NCI-H1092 (cell line): ENCODE data around the gene P2RY11.

ENCODE experiments used
- DNase-seq: peaks from one replicate; lab custom pipeline; 2025; lab: John Stamatoyannopoulos, UW

Gene P2RY11

GRCh38 chr19:10141479-10141878 lies 30.0 kb downstream of the P2RY11 start:
- no peak for DNase-seq

GRCh38 chr19:10141973-10142372 lies 30.5 kb downstream of the P2RY11 start:
- no peak for DNase-seq

- no peak for DNase-seq
Observed at GRCh38 chr19:10142701-10143375, 31.3 kb downstream of the P2RY11 start.

GRCh38 chr19:10143681-10144080 lies 32.2 kb downstream of the P2RY11 start:
- DNase-seq, result no peak

GRCh38 chr19:10144361-10144760 lies 32.9 kb downstream of the P2RY11 start:
- no peak for DNase-seq

GRCh38 chr19:10145031-10145430 lies 33.5 kb downstream of the P2RY11 start:
- DNase-seq, result no peak

- DNase-seq, result no peak
Observed at GRCh38 chr19:10146142-10146541, 34.6 kb downstream of the P2RY11 start.

GRCh38 chr19:10149427-10149826 lies 37.9 kb downstream of the P2RY11 start:
- no peak for DNase-seq

- no peak for DNase-seq
Observed at GRCh38 chr19:10151521-10151920, 40.0 kb downstream of the P2RY11 start.

GRCh38 chr19:10152100-10152499 lies 40.6 kb downstream of the P2RY11 start:
- DNase-seq, result no peak

- no peak for DNase-seq
Observed at GRCh38 chr19:10155839-10156238, 44.3 kb downstream of the P2RY11 start.

- no peak for DNase-seq
Observed at GRCh38 chr19:10158071-10158470, 46.6 kb downstream of the P2RY11 start.

GRCh38 chr19:10158485-10158884 lies 47.0 kb downstream of the P2RY11 start:
- no peak for DNase-seq

- no peak for DNase-seq
Observed at GRCh38 chr19:10159610-10160009, 48.1 kb downstream of the P2RY11 start.

GRCh38 chr19:10163536-10163935 lies 52.0 kb downstream of the P2RY11 start:
- DNase-seq, result no peak
